ENCODE measurements around the gene SP110. TPM values are rescaled to one million over a fixed set of nuclear protein-coding genes. Genes with fewer than 3 reads are reported as not detected.

The SP110 gene
- total and polyA plus RNA-seq, 2 donors (not counting 1 experiment from before 2014, with no cell fraction given), result 162 to 280 TPM

- Histone ChIP-seq H3K4me2 (replicated peaks; ENCODE audit: low read depth, low read length, poor library complexity, severe bottlenecking) (no peak overlapping the region), H3K79me2 (ENCODE audit: control insufficient read depth, insufficient read depth, low read length) (no peaks in the 10 kb centered on the region), H3K4me1 (ENCODE audit: control insufficient read depth in 2 of 2, insufficient read depth in 2 of 2, low read length in 2 of 2) (no peaks in the 10 kb centered on the region), H3K36me3 (replicated peaks in 1 of 2; ENCODE audit: control extremely low read depth in 1 of 2, control insufficient read depth in 1 of 2, extremely low read depth in 1 of 2, insufficient read depth in 2 of 2, low read length in 1 of 2) (peaks cover 16 to 98% of the 10 kb centered on the region in 2 experiments), H3K27ac (ENCODE audit: low read length in 2 of 2) (no peak overlapping the region), H3K4me3 (ENCODE audit: control extremely low read depth in 1 of 5, extremely low read depth in 1 of 5, insufficient read depth in 1 of 5, low read depth in 2 of 5, low read length in 4 of 5) (no peak overlapping the region), H3K9me3 (ENCODE audit: control extremely low read depth in 1 of 3, control insufficient read depth in 2 of 3, insufficient read depth in 1 of 3, low read length in 2 of 3) (peaks cover 0 to 11% (median 0%) of the 10 kb centered on the region in 3 donors), H2AFZ (ENCODE audit: insufficient read depth, low read depth, low read length, poor library complexity, severe bottlenecking) (no peak overlapping the region), H3K27me3 (replicated peaks in 1 of 4; ENCODE audit: control extremely low read depth in 1 of 4, control insufficient read depth in 3 of 4, insufficient read depth in 4 of 4, low read length in 3 of 4) (no peaks in the 10 kb centered on the region), H4K20me1 (ENCODE audit: control insufficient read depth, insufficient read depth, low read length, poor library complexity, severe bottlenecking) (peaks cover 11% of the 10 kb centered on the region), H3K9ac (ENCODE audit: low read length) (no peak overlapping the region)
- ATAC-seq (ENCODE audit: low read depth) (no peak), DNase-seq (no peak)
- TF ChIP-seq CTCF (IDR thresholded peaks at IDR 0.05), result no peak
- TF ChIP-seq EZH2 (IDR thresholded peaks at IDR 0.05; ENCODE audit: borderline replicate concordance, insufficient read depth, low read depth, low read length, poor library complexity, severe bottlenecking), result no peak
- Mint-ChIP-seq H3K9me3 (ENCODE audit: insufficient read depth) (no peaks in the 10 kb centered on the region), H3K4me3 (no peak overlapping the region), H3K27ac (no peak overlapping the region), H3K27me3 (no peaks in the 10 kb centered on the region), H3K4me1 (no peaks in the 10 kb centered on the region)
- 100% methylated on average over 3 of the region's 7 CpGs for WGBS (ENCODE audit: insufficient coverage)
- intact Hi-C loops (cut with micrococcal nuclease), result no loop called here
- POLR2A ChIA-PET, result no interaction called here
- CTCF ChIA-PET, result no interaction called here
These were observed 39.9 kb downstream of the SP110 start for GRCh38 chr2:230179907-230180306.

- H3K27me3 ChIP-seq (replicated peaks in 1 of 4; ENCODE audit: control extremely low read depth in 1 of 4, control insufficient read depth in 3 of 4, insufficient read depth in 4 of 4, low read length in 3 of 4), result no peaks in the 10 kb centered on the region
- H3K4me3 Mint-ChIP-seq, result no peak overlapping the region
- ChIA-PET CTCF (interaction anchor here (1.2 to 1.3 kb wide), 2 partner anchors 17 to 619 kb away, joined by 3 read pairs; no protein-coding TSS in a partner anchor), POLR2A (no interaction called here)
- H3K9ac ChIP-seq (ENCODE audit: low read length), result no peak overlapping the region
- no peaks in the 10 kb centered on the region for H3K27me3 Mint-ChIP-seq
- no peak for DNase-seq
- H3K79me2 ChIP-seq (ENCODE audit: control insufficient read depth, insufficient read depth, low read length), result no peaks in the 10 kb centered on the region
- H3K9me3 ChIP-seq (ENCODE audit: control extremely low read depth in 1 of 3, control insufficient read depth in 2 of 3, insufficient read depth in 1 of 3, low read length in 2 of 3), result peaks cover 0 to 11% (median 0%) of the 10 kb centered on the region in 3 donors
- WGBS (ENCODE audit: insufficient coverage), result 100% methylated on average over 5 of the region's 7 CpGs
- H3K4me3 ChIP-seq (ENCODE audit: control extremely low read depth in 1 of 5, extremely low read depth in 1 of 5, insufficient read depth in 1 of 5, low read depth in 2 of 5, low read length in 4 of 5), result no peak overlapping the region
- TF ChIP-seq CTCF (IDR thresholded peaks at IDR 0.05) (no peak), EZH2 (IDR thresholded peaks at IDR 0.05; ENCODE audit: borderline replicate concordance, insufficient read depth, low read depth, low read length, poor library complexity, severe bottlenecking) (no peak)
- no peak for ATAC-seq (ENCODE audit: low read depth)
- no peak overlapping the region for H2AFZ ChIP-seq (ENCODE audit: insufficient read depth, low read depth, low read length, poor library complexity, severe bottlenecking)
- no peak overlapping the region for H3K27ac Mint-ChIP-seq
- H3K9me3 Mint-ChIP-seq (ENCODE audit: insufficient read depth), result no peaks in the 10 kb centered on the region
- peaks cover 12 to 98% of the 10 kb centered on the region in 2 experiments for H3K36me3 ChIP-seq (replicated peaks in 1 of 2; ENCODE audit: control extremely low read depth in 1 of 2, control insufficient read depth in 1 of 2, extremely low read depth in 1 of 2, insufficient read depth in 2 of 2, low read length in 1 of 2)
- no peaks in the 10 kb centered on the region for H3K4me1 Mint-ChIP-seq
- H4K20me1 ChIP-seq (ENCODE audit: control insufficient read depth, insufficient read depth, low read length, poor library complexity, severe bottlenecking), result peaks cover 11% of the 10 kb centered on the region
- no peaks in the 10 kb centered on the region for H3K4me1 ChIP-seq (ENCODE audit: control insufficient read depth in 2 of 2, insufficient read depth in 2 of 2, low read length in 2 of 2)
- intact Hi-C loops (cut with micrococcal nuclease), result no loop called here
- no peak overlapping the region for H3K27ac ChIP-seq (ENCODE audit: low read length in 2 of 2)
- H3K4me2 ChIP-seq (replicated peaks; ENCODE audit: low read depth, low read length, poor library complexity, severe bottlenecking), result no peak overlapping the region
These were observed 41.0 kb downstream of the SP110 start for GRCh38 chr2:230178546-230179485.

All from B cell (primary cell).